B cell (primary cell): ENCODE measurements around the gene NEK6. TPM values are rescaled to one million over a fixed set of nuclear protein-coding genes. Genes with fewer than 3 reads are reported as not detected.

Experiments
- ATAC-seq: fragments of 200-7000 bp; cut with Tn5 transposase; one replicate; pipeline ENCODE4 v1.10.0; 2021; ENCODE audit warnings: low read depth, mild to moderate bottlenecking, moderate number of reproducible peaks, moderate library complexity
- CTCF ChIA-PET: fragments of 350-600 bp; sonication (Branson Sonifier 250); formaldehyde crosslinking; loops from one replicate; lab custom pipeline; 2021; ENCODE audit warnings: antibody characterized with exemption, inconsistent platforms; lab: Charles Lee
- POLR2A ChIA-PET: fragments of 350-600 bp; sonication (Branson Sonifier 250); formaldehyde crosslinking; loops from one replicate; lab custom pipeline; 2021; ENCODE audit warnings: antibody characterized with exemption; lab: Charles Lee
- DNase-seq: peaks from one replicate; pipeline ENCODE4 v3.0.0; 2013
- H2AFZ ChIP-seq: 2 replicates; pipeline ENCODE4 v1.6.1; 2012; ENCODE audit warnings: mild to moderate bottlenecking, low read depth, low read length; ENCODE audit not compliant: insufficient read depth, poor library complexity, severe bottlenecking
- H3K27ac ChIP-seq, 2 donors: 1 replicate in 1 of 2; 2 replicates in 1 of 2; pipeline ENCODE4 v1.5.1; 2012 to 2013; ENCODE audit warnings: low read length in 2 of 2, mild to moderate bottlenecking in 2 of 2, moderate library complexity in 1 of 2
- H3K27me3 ChIP-seq, 4 experiments: fragments of 200-600 bp in 1 of 4; sonication (generic) in 1 of 4; replicated peaks in 1 of 4; 1 replicate in 2 of 4; 2 replicates in 2 of 4; pipeline versions ENCODE4 v1.6.1 to v1.7.0; 2013 to 2016; ENCODE audit warnings: low read length in 3 of 4, mild to moderate bottlenecking in 2 of 4, mixed read lengths in 1 of 4, moderate library complexity in 1 of 4; ENCODE audit not compliant: insufficient read depth in 4 of 4, control insufficient read depth in 3 of 4; ENCODE audit errors: control extremely low read depth in 1 of 4
- H3K36me3 ChIP-seq, 2 experiments: replicated peaks in 1 of 2; 1 replicate in 1 of 2; 2 replicates in 1 of 2; pipeline versions ENCODE4 v1.6.1 to v1.7.1; 2013; ENCODE audit warnings: low read length in 1 of 2; ENCODE audit not compliant: insufficient read depth in 2 of 2, control insufficient read depth in 1 of 2; ENCODE audit errors: control extremely low read depth in 1 of 2, extremely low read depth in 1 of 2
- H3K4me1 ChIP-seq, 2 donors: fragments of 200-600 bp in 1 of 2; sonication (generic) in 1 of 2; 1 replicate in 1 of 2; 2 replicates in 1 of 2; pipeline versions ENCODE4 v1.5.1 to v1.6.1; 2013 to 2017; ENCODE audit warnings: low read length in 2 of 2; ENCODE audit not compliant: control insufficient read depth in 2 of 2, insufficient read depth in 2 of 2
- H3K4me2 ChIP-seq: replicated peaks from 2 replicates; pipeline ENCODE3; 2012; ENCODE audit warnings: mild to moderate bottlenecking, low read depth, low read length; ENCODE audit not compliant: poor library complexity, severe bottlenecking
- H3K4me3 ChIP-seq, 5 experiments: fragments of 200-600 bp in 1 of 5; sonication (generic) in 1 of 5; 1 replicate in 3 of 5; 2 replicates in 2 of 5; pipeline versions ENCODE4 v1.5.1 to v1.7.0; 2011 to 2016; ENCODE audit warnings: low read length in 4 of 5, mild to moderate bottlenecking in 4 of 5, low read depth in 2 of 5, control low read depth in 1 of 5, moderate library complexity in 1 of 5; ENCODE audit not compliant: insufficient read depth in 1 of 5; ENCODE audit errors: control extremely low read depth in 1 of 5, extremely low read depth in 1 of 5
- H3K79me2 ChIP-seq: fragments of 200-600 bp; sonication (generic); one replicate; pipeline ENCODE4 v1.6.0; 2016; ENCODE audit warnings: low read length; ENCODE audit not compliant: control insufficient read depth, insufficient read depth
- H3K9ac ChIP-seq: fragments of 200-600 bp; sonication (generic); 2 replicates; pipeline ENCODE4 v1.6.1; 2017; ENCODE audit warnings: mild to moderate bottlenecking, low read length, moderate library complexity
- H3K9me3 ChIP-seq, 3 donors: one replicate each; pipeline versions ENCODE4 v1.6.1 to v1.7.1; 2013; ENCODE audit warnings: low read length in 2 of 3; ENCODE audit not compliant: control insufficient read depth in 2 of 3, insufficient read depth in 1 of 3; ENCODE audit errors: control extremely low read depth in 1 of 3
- H4K20me1 ChIP-seq: 2 replicates; pipeline ENCODE4 v1.6.0; 2012; ENCODE audit warnings: mild to moderate bottlenecking, low read length; ENCODE audit not compliant: insufficient read depth, control insufficient read depth, poor library complexity, severe bottlenecking
- H3K27ac Mint-ChIP-seq: one replicate; pipeline ENCODE4 v1.8.0; 2021; ENCODE audit warnings: mixed read lengths
- H3K27me3 Mint-ChIP-seq: one replicate; pipeline ENCODE4 v1.8.0; 2021; ENCODE audit warnings: mixed read lengths
- H3K4me1 Mint-ChIP-seq: one replicate; pipeline ENCODE4 v1.8.0; 2021; ENCODE audit warnings: mixed read lengths
- H3K4me3 Mint-ChIP-seq: one replicate; pipeline ENCODE4 v1.8.0; 2021; ENCODE audit warnings: mixed read lengths
- H3K9me3 Mint-ChIP-seq: one replicate; pipeline ENCODE4 v1.8.0; 2022; ENCODE audit warnings: mixed read lengths; ENCODE audit not compliant: insufficient read depth
- EZH2 ChIP-seq: IDR thresholded peaks from 2 replicates; pipeline ENCODE4 v1.6.1; 2012; ENCODE audit warnings: borderline replicate concordance, low read depth, mild to moderate bottlenecking, moderate library complexity, low read length; ENCODE audit not compliant: insufficient read depth, poor library complexity, severe bottlenecking
- WGBS: methylation state at CpG from one replicate; pipeline ENCODE4 v1.1.5; 2013; ENCODE audit warnings: missing lambda C conversion rate; ENCODE audit not compliant: insufficient coverage; 5-methylcytosine and 5-hydroxymethylcytosine counted together
- intact Hi-C: fragments of 100-400 bp; cut with micrococcal nuclease; formaldehyde crosslinking; loops from one replicate; pipeline ENCODE4 v1.10.0; 2022
- polyA plus RNA-seq: library from polyadenylated mRNA; depleted of rRNA; stranded (reverse); fragments of >200 nt; gene quantifications from 2 replicates; pipeline ENCODE4 v1.2.3, GENCODE V29; 2012
- total RNA-seq, 2 donors: library from RNA; stranded (reverse); fragments of 120-200 nt in 1 of 2; gene quantifications; 1 replicate in 1 of 2; 2 replicates in 1 of 2; pipeline versions ENCODE4 v1.2.3 to v1.2.4, GENCODE V29; 2013 to 2022
- TF ChIP-seq, protein P1 (sequence below): fragments of 200-600 bp; IDR thresholded peaks from one replicate; pipeline ENCODE4 v1.8.0; 2022; ENCODE audit warnings: antibody characterized with exemption, mild to moderate bottlenecking

NEK6 gene
- total and polyA plus RNA-seq, 2 donors (not counting 1 experiment from before 2014, with no cell fraction given) = 40.0 to 63.1 TPM

DNA sequence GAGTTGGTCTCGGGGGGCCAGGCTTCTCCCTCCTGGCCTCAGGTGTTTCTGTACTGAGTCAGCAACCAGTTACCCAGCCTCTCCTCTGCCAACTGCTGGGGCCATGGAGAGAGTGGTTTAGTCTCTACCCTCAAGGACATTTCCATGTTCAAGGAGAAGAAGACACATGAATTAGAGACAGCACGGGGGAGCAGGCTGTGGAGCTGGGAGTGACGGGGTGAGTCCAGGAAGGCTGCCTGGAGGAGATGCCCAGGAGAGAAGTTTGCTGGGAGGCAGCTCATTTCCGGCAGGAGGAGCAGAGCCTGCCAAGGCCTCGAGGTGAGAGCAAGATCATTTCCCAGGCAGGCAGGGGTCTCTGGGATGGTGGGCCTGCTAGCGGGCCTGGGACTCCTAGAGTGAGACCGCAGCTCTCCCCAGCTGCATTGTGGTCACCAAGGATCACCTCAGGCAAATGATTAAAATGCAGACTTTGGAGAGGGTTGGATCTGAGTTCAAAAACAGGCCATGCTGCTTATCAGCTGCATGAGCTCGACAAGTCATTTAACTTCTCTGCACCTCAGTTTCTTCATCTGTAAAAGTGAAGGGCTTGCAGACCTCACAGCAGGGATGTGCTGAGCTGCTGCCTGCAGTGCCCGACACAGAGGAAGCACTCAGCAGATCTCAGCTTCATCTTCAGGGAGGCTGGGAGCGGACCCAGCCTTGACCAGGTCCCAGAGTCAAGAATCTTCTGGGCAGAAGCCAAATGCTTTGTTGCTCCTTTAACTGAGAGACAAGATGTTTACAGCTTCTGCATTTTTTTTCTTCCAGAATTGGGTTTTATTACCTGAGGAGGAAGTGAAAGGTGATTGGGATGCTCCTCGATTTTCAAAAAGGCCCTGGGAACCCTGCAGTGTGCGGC is 35.2 kb downstream of the NEK6 start:
- H4K20me1 ChIP-seq = peaks cover 41% of the 10 kb centered on the region
- intact Hi-C loops = loop anchor here (1.0 kb wide), 1 partner anchor 167 kb away; no protein-coding TSS in a partner anchor
- H3K27me3 ChIP-seq = no peaks in the 10 kb centered on the region
- ChIA-PET POLR2A (interaction anchor here (0.9 to 2.1 kb wide), 3 partner anchors 26 to 166 kb away, joined by 3 to 6 read pairs (median 5); no protein-coding TSS in a partner anchor), CTCF (interaction anchor here (1.0 to 4.4 kb wide), 8 partner anchors 12 to 170 kb away, joined by 3 to 60 read pairs (median 7); no protein-coding TSS in a partner anchor)
- H3K4me2 ChIP-seq = peak overlapping the region; percentile 70
- H3K27ac ChIP-seq = peak overlapping the region; percentile 55 to 63
- Mint-ChIP-seq H3K9me3 (no peaks in the 10 kb centered on the region), H3K27ac (peak overlapping the region; percentile 80), H3K27me3 (no peaks in the 10 kb centered on the region), H3K4me3 (peak overlapping the region; percentile 44), H3K4me1 (peaks cover 82% of the 10 kb centered on the region)
- DNase-seq (no peak), ATAC-seq (no peak)
- peaks cover 69 to 87% of the 10 kb centered on the region in 2 donors for H3K4me1 ChIP-seq
- H3K36me3 ChIP-seq = peaks cover 0 to 18% of the 10 kb centered on the region in 2 experiments
- 69% methylated on average over 11 of the region's 12 CpGs for WGBS
- H3K4me3 ChIP-seq = no peak overlapping the region
- H3K79me2 ChIP-seq = peaks cover 98% of the 10 kb centered on the region
- H3K9me3 ChIP-seq = no peaks in the 10 kb centered on the region
- TF ChIP-seq EZH2 = no peak
- TF ChIP-seq, protein P1, sequence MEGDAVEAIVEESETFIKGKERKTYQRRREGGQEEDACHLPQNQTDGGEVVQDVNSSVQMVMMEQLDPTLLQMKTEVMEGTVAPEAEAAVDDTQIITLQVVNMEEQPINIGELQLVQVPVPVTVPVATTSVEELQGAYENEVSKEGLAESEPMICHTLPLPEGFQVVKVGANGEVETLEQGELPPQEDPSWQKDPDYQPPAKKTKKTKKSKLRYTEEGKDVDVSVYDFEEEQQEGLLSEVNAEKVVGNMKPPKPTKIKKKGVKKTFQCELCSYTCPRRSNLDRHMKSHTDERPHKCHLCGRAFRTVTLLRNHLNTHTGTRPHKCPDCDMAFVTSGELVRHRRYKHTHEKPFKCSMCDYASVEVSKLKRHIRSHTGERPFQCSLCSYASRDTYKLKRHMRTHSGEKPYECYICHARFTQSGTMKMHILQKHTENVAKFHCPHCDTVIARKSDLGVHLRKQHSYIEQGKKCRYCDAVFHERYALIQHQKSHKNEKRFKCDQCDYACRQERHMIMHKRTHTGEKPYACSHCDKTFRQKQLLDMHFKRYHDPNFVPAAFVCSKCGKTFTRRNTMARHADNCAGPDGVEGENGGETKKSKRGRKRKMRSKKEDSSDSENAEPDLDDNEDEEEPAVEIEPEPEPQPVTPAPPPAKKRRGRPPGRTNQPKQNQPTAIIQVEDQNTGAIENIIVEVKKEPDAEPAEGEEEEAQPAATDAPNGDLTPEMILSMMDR = no peak
- no peak overlapping the region for H2AFZ ChIP-seq
- H3K9ac ChIP-seq = no peak overlapping the region
